ENCODE measurements around the gene ANO10.
"Not testable (repeated sequence)": the region's sequence is repeated elsewhere in the genome, so short reads cannot be mapped to it uniquely, and the experiment has no call there.

The ANO10 gene

GRCh38 chr3:43518515-43518914 lies 103.3 kb downstream of the ANO10 start:
- H3K9me3 ChIP-seq (ENCODE audit: control insufficient read depth, low read length) = peaks cover 12% of the 10 kb centered on the region
- not testable (repeated sequence) for H3K4me1 ChIP-seq (ENCODE audit: control insufficient read depth, insufficient read depth, low read length, poor library complexity, severe bottlenecking); H3K36me3 ChIP-seq (ENCODE audit: control insufficient read depth, insufficient read depth, low read length); H3K4me3 ChIP-seq (ENCODE audit: extremely low read depth, insufficient read depth, low read length, poor library complexity, severe bottlenecking); H3K27ac ChIP-seq (ENCODE audit: low read depth, low read length, severe bottlenecking)
- 95 to 98% methylated on average over 4 to 7 of the region's 7 CpGs for WGBS, 2 experiments (ENCODE audit: insufficient coverage in 2 of 2)

- H3K4me3 ChIP-seq (ENCODE audit: extremely low read depth, insufficient read depth, low read length, poor library complexity, severe bottlenecking) = no peak overlapping the region
- H3K4me1 ChIP-seq (ENCODE audit: control insufficient read depth, insufficient read depth, low read length, poor library complexity, severe bottlenecking) = no peaks in the 10 kb centered on the region
- no peak overlapping the region for H3K27ac ChIP-seq (ENCODE audit: low read depth, low read length, severe bottlenecking)
- H3K36me3 ChIP-seq (ENCODE audit: control insufficient read depth, insufficient read depth, low read length) = peaks cover 8% of the 10 kb centered on the region
- H3K9me3 ChIP-seq (ENCODE audit: control insufficient read depth, low read length) = peaks cover 12% of the 10 kb centered on the region
- 91 to 93% methylated on average over 5 to 8 of the region's 9 CpGs for WGBS, 2 experiments (ENCODE audit: insufficient coverage in 2 of 2)
Observed at GRCh38 chr3:43515970-43516635, 105.7 kb downstream of the ANO10 start.

- no peak overlapping the region for H3K4me3 ChIP-seq (ENCODE audit: extremely low read depth, insufficient read depth, low read length, poor library complexity, severe bottlenecking)
- peaks cover 8% of the 10 kb centered on the region for H3K36me3 ChIP-seq (ENCODE audit: control insufficient read depth, insufficient read depth, low read length)
- 81 to 100% methylated on average over 1 to 2 of the region's 2 CpGs for WGBS, 2 experiments (ENCODE audit: insufficient coverage in 2 of 2)
- H3K9me3 ChIP-seq (ENCODE audit: control insufficient read depth, low read length) = peaks cover 12% of the 10 kb centered on the region
- H3K4me1 ChIP-seq (ENCODE audit: control insufficient read depth, insufficient read depth, low read length, poor library complexity, severe bottlenecking) = no peaks in the 10 kb centered on the region
- no peak overlapping the region for H3K27ac ChIP-seq (ENCODE audit: low read depth, low read length, severe bottlenecking)
Observed at GRCh38 chr3:43515208-43515917, 106.4 kb downstream of the ANO10 start.

- H3K36me3 ChIP-seq (ENCODE audit: control insufficient read depth, insufficient read depth, low read length) = peaks cover 3% of the 10 kb centered on the region
- H3K27ac ChIP-seq (ENCODE audit: low read depth, low read length, severe bottlenecking) = peak overlapping the region; percentile 18
- H3K9me3 ChIP-seq (ENCODE audit: control insufficient read depth, low read length) = no peaks in the 10 kb centered on the region
- no peaks in the 10 kb centered on the region for H3K4me1 ChIP-seq (ENCODE audit: control insufficient read depth, insufficient read depth, low read length, poor library complexity, severe bottlenecking)
- H3K4me3 ChIP-seq (ENCODE audit: extremely low read depth, insufficient read depth, low read length, poor library complexity, severe bottlenecking) = no peak overlapping the region
- WGBS, 2 experiments (ENCODE audit: insufficient coverage in 2 of 2) = 88 to 90% methylated on average over 3 to 4 of the region's 5 CpGs
Observed at GRCh38 chr3:43512754-43513404, 108.9 kb downstream of the ANO10 start.

GRCh38 chr3:43506644-43507043 lies 115.2 kb downstream of the ANO10 start:
- Histone ChIP-seq H3K9me3 (ENCODE audit: control insufficient read depth, low read length) (no peaks in the 10 kb centered on the region), H3K36me3 (ENCODE audit: control insufficient read depth, insufficient read depth, low read length) (no peaks in the 10 kb centered on the region), H3K4me1 (ENCODE audit: control insufficient read depth, insufficient read depth, low read length, poor library complexity, severe bottlenecking) (no peaks in the 10 kb centered on the region), H3K27ac (ENCODE audit: low read depth, low read length, severe bottlenecking) (no peak overlapping the region), H3K4me3 (ENCODE audit: extremely low read depth, insufficient read depth, low read length, poor library complexity, severe bottlenecking) (no peak overlapping the region)
- 80 to 83% methylated on average over 1 to 2 of the region's 4 CpGs for WGBS, 2 experiments (ENCODE audit: insufficient coverage in 2 of 2)

- no peaks in the 10 kb centered on the region for H3K9me3 ChIP-seq (ENCODE audit: control insufficient read depth, low read length)
- H3K36me3 ChIP-seq (ENCODE audit: control insufficient read depth, insufficient read depth, low read length) = no peaks in the 10 kb centered on the region
- no peaks in the 10 kb centered on the region for H3K4me1 ChIP-seq (ENCODE audit: control insufficient read depth, insufficient read depth, low read length, poor library complexity, severe bottlenecking)
- no peak overlapping the region for H3K27ac ChIP-seq (ENCODE audit: low read depth, low read length, severe bottlenecking)
- H3K4me3 ChIP-seq (ENCODE audit: extremely low read depth, insufficient read depth, low read length, poor library complexity, severe bottlenecking) = no peak overlapping the region
- 0% methylated on average over 1 of the region's 3 CpGs; no CpG with 5 or more reads in 1 of the 2 experiments for WGBS, 2 experiments (ENCODE audit: insufficient coverage in 2 of 2)
Observed at GRCh38 chr3:43505351-43505750, 116.5 kb downstream of the ANO10 start.

- H3K27ac ChIP-seq (ENCODE audit: low read depth, low read length, severe bottlenecking) = no peak overlapping the region
- no peaks in the 10 kb centered on the region for H3K9me3 ChIP-seq (ENCODE audit: control insufficient read depth, low read length)
- no peaks in the 10 kb centered on the region for H3K36me3 ChIP-seq (ENCODE audit: control insufficient read depth, insufficient read depth, low read length)
- no peak overlapping the region for H3K4me3 ChIP-seq (ENCODE audit: extremely low read depth, insufficient read depth, low read length, poor library complexity, severe bottlenecking)
- H3K4me1 ChIP-seq (ENCODE audit: control insufficient read depth, insufficient read depth, low read length, poor library complexity, severe bottlenecking) = no peaks in the 10 kb centered on the region
- WGBS, 2 experiments (ENCODE audit: insufficient coverage in 2 of 2) = 24 to 46% methylated on average over 2 of the region's 2 CpGs
Observed at GRCh38 chr3:43503067-43503728, 118.6 kb downstream of the ANO10 start.

GRCh38 chr3:43499256-43499655 lies 122.6 kb downstream of the ANO10 start:
- peaks cover 2% of the 10 kb centered on the region for H3K36me3 ChIP-seq (ENCODE audit: control insufficient read depth, insufficient read depth, low read length)
- no peaks in the 10 kb centered on the region for H3K9me3 ChIP-seq (ENCODE audit: control insufficient read depth, low read length)
- no CpG with 5 or more reads among the region's 1 CpG for WGBS, 2 experiments (ENCODE audit: insufficient coverage in 2 of 2)
- no peak overlapping the region for H3K4me3 ChIP-seq (ENCODE audit: extremely low read depth, insufficient read depth, low read length, poor library complexity, severe bottlenecking)
- no peaks in the 10 kb centered on the region for H3K4me1 ChIP-seq (ENCODE audit: control insufficient read depth, insufficient read depth, low read length, poor library complexity, severe bottlenecking)
- no peak overlapping the region for H3K27ac ChIP-seq (ENCODE audit: low read depth, low read length, severe bottlenecking)

GRCh38 chr3:43497905-43498365 lies 123.9 kb downstream of the ANO10 start:
- H3K9me3 ChIP-seq (ENCODE audit: control insufficient read depth, low read length) = no peaks in the 10 kb centered on the region
- WGBS, 2 experiments (ENCODE audit: insufficient coverage in 2 of 2) = no CpG with 5 or more reads among the region's 1 CpG
- peaks cover 2% of the 10 kb centered on the region for H3K36me3 ChIP-seq (ENCODE audit: control insufficient read depth, insufficient read depth, low read length)
- no peak overlapping the region for H3K27ac ChIP-seq (ENCODE audit: low read depth, low read length, severe bottlenecking)
- H3K4me1 ChIP-seq (ENCODE audit: control insufficient read depth, insufficient read depth, low read length, poor library complexity, severe bottlenecking) = no peaks in the 10 kb centered on the region
- no peak overlapping the region for H3K4me3 ChIP-seq (ENCODE audit: extremely low read depth, insufficient read depth, low read length, poor library complexity, severe bottlenecking)

GRCh38 chr3:43497422-43497821 lies 124.4 kb downstream of the ANO10 start:
- H3K9me3 ChIP-seq (ENCODE audit: control insufficient read depth, low read length) = no peaks in the 10 kb centered on the region
- peak overlapping the region; percentile 25 for H3K27ac ChIP-seq (ENCODE audit: low read depth, low read length, severe bottlenecking)
- H3K36me3 ChIP-seq (ENCODE audit: control insufficient read depth, insufficient read depth, low read length) = peaks cover 2% of the 10 kb centered on the region
- H3K4me1 ChIP-seq (ENCODE audit: control insufficient read depth, insufficient read depth, low read length, poor library complexity, severe bottlenecking) = no peaks in the 10 kb centered on the region
- H3K4me3 ChIP-seq (ENCODE audit: extremely low read depth, insufficient read depth, low read length, poor library complexity, severe bottlenecking) = no peak overlapping the region

Data from mesodermal cell (in vitro differentiated cells).